T-helper 2 cell treated with Interferon-gamma antibody and Interleukin-4, amounts not matched to agents 100 ng/mL and 5 ng/mL, for 36 hours (primary cell): ENCODE data around the gene NOXA1. TPM values are rescaled to one million over a fixed set of nuclear protein-coding genes. Genes with fewer than 3 reads are reported as not detected.

Experiments
- intact Hi-C: fragments of 100-400 bp; cut with micrococcal nuclease; formaldehyde crosslinking; loops from one replicate; pipeline ENCODE4 v1.15.1; 2023
- total RNA-seq: library from RNA; stranded (reverse); gene quantifications from 2 replicates; pipeline ENCODE4 v1.2.3, GENCODE V29; 2022

The NOXA1 gene
- total RNA-seq, 1 donor from 2014 or later: 0.98 TPM

DNA sequence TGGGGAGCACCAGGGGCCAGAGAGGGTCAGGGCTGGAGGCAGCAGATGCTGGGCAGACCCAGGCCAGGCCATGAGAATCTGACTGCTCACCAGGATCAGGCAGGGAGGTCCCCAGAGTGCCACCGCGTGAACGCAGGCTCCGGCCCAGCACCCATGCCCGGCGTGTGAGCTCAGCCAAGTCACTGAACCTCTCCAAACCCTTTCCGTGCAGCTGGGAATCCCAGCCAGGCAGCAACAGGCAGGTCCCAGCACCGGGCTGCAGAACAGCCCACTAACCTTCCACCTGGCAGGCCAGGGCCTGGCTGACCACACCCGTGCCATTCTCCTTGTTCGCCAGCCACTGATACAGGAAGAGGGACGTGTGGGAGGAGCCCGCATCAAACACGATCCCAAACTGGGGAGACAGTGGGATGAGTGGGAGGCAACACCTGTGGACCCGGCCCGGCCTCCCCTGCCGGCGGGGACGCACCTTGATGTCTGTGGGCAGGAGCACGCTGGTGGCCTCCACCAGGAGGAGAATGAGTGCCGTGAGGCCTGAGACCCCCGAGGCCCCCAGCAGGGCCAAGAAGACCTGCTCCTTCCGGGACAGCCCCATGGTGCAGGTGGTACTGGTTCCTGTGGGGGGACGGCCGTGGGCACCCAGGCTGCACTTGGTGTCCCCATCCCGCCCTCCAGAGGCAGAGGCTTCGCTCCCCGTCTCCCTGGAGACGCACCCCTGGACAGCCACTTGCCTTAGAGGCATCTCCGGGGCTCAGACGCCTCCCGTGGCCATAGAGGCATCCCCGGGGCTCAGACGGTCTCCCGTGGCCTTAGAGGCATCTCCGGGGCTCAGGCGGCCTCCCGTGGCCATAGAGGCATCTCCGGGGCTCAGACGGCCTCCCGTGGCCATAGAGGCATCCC, 14.7 kb downstream of the NOXA1 start:
- intact Hi-C loops: no loop called here

DNA sequence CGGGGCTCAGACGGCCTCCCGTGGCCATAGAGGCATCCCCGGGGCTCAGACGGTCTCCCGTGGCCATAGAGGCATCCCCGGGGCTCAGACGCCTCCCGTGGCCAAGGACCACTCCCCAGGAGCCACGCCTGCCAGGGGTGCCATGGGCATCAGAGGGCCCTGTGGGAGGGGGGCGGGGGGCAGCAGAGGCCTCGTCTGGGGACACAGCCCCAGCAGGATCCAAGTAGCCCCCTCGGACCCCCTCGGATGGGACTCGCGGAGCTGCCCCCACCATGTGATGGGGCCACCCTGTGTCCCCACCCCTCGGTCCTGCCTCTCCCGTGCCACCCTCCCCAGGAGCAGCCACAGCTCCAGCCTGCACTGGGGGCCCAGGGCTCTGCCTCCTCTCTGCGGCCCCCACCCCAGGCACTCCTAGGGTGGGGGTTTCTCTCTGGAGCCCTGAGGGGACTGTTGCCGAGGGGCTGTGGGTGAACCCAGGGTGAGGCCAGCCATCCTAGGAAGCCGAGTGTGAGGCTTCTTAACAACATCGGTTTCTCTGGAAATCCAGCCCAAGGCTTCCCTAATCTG, 15.5 kb downstream of the NOXA1 start:
- intact Hi-C loops: no loop called here

DNA sequence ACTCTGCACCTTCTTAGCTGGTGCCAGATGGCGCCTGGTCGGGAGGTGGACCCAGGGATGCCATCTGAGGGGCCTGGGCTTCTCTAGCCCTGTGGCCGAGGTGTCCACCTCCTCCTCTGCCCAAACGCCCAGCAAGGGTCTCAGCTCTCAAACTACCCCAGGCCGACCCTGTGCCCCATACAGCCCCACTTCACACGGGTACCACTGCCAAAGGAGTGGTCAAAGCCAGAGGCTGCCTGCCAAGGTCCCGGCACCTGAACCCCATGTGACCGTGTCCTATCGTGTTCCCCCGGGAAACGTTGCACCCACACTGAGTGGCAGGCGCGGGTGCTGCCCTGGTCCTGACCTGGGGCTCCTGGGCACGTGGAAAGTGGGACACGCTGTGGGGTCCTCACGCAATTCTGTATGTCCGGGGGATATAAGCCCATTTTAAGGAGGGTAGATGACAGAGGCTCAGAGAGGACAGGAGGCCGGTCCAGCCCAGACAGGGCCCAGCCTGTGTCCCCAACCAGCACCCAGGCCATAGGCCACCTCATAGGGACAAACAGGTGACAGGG, 16.0 kb downstream of the NOXA1 start:
- intact Hi-C loops: no loop called here

- intact Hi-C loops: no loop called here
Measured at GRCh38 chr9:137441289-137441934, 18.2 kb downstream of the NOXA1 start, which contains the start of gene ENTPD8. TSS of gene ENTPD8 (minus strand) at chr9:137441357. CDS start at chr9:137438285, 3,072 bp downstream.

- intact Hi-C loops: no loop called here
Measured at GRCh38 chr9:137441935-137442321, 18.7 kb downstream of the NOXA1 start.

DNA sequence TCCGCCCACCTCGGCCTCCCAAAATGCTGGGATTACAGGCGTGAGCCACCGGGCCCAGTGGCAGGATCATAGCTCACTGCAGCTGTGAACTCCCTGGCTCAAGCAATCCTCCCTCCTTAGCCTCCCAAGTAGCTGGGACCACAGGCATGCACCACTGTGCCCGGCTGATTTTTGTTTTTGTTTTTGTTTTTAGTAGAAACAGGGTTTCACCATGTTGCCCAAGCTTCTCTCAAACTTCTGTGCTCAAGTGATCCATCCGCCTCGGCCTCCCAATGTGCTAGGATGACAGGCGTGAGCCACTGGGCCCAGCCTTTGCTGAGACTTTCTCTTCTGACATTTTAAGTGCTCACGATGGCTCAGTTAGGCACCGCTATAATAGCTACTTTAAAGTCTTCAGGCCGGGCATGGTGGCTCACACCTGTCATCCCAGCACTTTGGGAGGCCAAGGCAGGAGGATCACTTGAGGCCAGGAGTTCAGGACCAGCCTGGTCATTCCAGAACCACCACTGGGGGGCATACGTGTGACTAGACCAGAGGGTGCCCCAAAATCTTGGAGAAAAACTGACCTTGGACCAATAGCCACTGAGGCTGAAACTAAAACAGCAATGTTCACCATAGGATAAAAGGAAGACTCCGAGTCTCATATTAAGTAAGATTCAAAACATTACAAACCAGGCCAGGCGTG, 21.1 kb downstream of the NOXA1 start:
- intact Hi-C loops: no loop called here

DNA sequence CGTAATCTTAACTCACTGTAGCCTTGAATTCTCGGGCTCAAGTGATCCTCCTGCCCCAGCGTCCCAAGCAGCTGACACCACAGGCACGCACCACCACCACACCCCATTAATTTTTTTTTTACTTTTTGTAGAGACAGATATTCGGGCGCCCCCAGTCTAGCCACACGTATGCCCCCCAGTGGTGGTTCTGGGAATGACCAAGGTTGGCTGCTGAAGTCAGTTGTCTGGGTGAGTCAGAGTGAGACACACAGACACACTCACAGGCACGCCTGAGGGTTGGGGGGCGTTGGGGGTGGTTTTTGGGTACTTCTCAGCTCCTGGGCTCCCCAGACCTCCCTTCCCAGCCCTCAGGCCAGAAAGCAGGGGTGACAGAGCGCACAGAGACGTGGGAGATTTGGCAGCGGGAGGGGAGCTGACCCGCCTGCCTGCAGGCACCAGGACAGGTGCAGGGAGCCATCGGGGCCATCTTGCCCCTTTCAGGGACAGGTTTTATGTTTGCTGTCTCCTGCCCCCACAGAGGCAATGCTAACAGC, 22.1 kb downstream of the NOXA1 start:
- intact Hi-C loops: loop anchor here (1.0 to 5.0 kb wide), 2 partner anchors 22 to 153 kb away; partner anchors contain the start of genes EXD3 and NOXA1

DNA sequence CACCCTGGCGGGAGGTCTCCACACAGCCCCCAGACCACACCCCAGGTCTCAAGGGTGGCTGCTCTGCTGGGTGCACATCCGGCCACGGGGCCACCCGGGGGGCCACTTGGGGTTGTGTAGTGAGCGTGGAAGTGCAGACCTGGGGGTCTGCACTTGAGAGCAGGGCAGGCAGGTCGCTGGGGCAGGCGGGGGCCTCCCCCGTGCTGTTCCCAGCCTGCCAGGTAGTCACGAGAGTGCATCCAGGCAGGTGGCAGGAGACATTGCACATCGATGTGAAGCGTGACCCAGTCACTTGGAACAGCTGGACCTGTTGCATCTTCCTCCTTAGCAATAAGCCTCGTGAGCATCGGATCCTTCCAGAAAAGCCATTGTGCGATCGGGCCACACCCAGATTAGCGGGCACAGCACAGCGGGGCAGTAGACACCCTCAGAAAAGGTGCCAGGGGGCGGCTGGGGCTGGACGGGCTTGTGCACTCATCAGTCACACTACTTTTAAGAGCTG, 22.8 kb downstream of the NOXA1 start:
- intact Hi-C loops: loop anchor here (1.0 to 5.0 kb wide), 2 partner anchors 23 to 154 kb away; partner anchors contain the start of genes EXD3 and NOXA1

DNA sequence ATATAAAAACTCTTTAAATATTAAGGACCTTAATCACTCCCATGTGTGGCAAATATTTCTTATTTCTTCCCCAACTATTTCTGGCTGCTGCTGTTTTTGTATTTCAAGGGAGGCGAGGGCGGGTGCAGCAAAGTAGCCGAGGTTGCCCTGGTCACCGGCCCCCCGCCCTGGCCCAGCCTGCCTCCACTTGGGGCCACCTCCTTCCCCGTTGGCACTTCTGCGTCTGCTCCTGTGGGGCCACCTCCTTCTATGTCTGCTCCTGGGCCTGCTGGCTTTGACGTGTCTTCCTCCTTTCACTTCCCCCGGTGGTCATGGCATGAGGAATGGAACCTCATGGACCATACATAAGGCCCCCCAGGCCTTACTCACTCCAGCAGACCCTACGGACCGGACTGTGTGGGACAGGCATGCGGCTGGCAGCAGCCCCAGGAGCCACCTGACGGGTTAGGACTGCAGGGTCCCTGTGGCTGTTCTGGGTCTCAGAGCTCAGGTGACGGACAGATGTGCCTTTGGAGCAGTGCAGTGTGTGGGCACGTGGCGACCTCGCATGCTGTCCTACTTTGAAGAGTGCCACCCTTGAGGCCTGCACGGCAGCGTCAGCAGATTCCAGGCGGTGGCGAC, 23.8 kb downstream of the NOXA1 start:
- intact Hi-C loops: loop anchor here (5.0 kb wide), 1 partner anchor 155 kb away; no protein-coding TSS in a partner anchor

DNA sequence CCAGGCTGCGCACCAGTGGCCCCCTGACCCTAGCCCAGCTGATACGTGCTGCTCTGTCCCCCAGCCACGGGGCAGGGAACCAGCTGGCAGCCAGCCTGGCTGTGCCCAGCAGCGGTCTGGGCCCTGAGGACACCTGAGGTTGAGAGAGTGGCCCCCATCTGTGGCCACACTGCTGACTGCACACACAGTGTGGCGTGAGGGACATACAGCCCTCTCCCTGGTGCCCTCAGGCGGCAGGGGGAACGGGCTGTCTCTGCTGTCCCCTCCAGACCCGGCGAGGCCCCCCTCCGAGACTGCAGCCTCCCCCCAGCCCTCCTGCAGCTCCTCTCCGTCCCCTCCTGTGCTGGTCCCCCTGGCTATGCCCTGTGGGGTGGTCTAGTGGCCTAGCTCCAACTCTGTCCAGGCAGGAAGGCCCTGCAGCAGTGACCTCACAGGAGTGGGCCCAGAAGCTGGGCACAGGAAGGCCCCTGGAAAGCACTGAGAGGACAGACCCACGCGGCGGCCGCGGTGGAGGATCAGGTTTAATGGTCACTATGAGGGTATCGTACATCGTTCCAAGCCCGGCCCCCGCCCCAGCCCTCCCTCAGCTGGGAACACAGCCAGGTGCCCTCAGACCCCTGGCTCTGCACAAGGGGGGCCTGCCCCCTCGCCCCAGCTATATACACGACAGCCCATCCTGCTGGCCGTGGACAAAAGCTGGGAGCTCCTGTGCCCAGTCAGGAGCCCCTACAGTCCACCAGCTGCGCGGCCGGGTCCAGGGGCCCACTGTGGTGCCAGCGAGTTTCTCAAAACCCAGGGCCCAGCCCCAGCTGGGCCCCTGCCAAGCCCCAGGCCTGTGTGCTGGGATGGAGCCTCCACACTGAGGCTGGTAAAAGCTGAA, 24.8 kb downstream of the NOXA1 start:
- intact Hi-C loops: loop anchor here (5.0 kb wide), 1 partner anchor 156 kb away; no protein-coding TSS in a partner anchor

DNA sequence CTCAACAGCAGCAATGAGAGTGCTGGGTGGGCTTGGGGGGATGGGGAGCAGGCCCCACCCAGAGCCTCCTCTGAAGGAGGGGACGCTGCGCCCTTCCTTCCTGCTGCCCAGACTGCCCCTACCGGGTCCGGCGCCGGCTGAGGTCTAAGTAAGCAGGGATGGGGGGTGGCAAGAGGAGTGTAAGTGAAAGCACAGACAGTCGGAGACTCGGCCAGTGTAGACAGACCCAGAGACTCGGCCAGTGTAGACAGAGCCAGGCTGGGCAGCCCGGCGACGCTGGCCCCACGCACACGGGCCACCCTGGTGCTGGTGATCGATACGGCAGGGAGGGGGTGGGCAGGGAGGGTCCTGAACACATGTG, 25.4 kb downstream of the NOXA1 start:
- intact Hi-C loops: loop anchor here (5.0 kb wide), 1 partner anchor 156 kb away; no protein-coding TSS in a partner anchor

DNA sequence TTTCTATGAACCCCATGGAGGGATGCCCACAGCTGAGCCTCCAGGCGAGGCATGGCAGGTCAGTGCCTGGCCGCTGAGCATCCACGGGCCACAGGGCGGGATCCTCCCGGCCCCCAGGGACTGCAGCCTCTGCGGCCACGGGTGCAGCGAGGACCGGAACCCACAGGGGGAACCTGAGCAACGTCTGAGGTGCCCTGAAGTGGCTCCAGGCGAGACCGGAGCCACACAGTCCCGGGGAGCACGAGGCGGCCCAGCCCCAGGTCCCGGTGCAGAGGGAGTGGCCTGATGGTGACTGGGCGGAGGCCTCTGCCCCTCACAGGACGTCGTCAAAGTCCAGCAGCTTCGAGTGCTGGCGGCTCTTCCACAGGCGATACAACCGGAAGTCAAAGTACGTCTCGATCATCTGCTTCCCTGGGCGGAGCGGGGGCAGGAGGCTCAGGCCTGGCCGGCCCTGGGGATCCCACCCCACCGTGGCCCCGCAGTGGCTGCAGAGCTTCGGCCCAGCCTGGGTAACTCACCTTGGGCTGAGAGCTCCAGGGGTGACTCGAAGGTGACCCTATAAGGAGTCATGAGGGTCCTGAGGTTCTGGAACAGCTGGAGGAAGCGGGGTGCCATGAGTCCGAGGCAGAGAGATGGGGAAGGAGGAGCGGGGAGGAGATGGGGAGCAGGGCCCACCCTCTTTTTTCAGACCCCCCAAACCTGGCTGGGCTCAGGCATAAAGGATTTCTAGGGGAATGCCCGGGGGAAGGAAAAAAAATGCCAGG, 26.1 kb downstream of the NOXA1 start:
- intact Hi-C loops: loop anchor here (5.0 kb wide), 1 partner anchor 157 kb away; no protein-coding TSS in a partner anchor

DNA sequence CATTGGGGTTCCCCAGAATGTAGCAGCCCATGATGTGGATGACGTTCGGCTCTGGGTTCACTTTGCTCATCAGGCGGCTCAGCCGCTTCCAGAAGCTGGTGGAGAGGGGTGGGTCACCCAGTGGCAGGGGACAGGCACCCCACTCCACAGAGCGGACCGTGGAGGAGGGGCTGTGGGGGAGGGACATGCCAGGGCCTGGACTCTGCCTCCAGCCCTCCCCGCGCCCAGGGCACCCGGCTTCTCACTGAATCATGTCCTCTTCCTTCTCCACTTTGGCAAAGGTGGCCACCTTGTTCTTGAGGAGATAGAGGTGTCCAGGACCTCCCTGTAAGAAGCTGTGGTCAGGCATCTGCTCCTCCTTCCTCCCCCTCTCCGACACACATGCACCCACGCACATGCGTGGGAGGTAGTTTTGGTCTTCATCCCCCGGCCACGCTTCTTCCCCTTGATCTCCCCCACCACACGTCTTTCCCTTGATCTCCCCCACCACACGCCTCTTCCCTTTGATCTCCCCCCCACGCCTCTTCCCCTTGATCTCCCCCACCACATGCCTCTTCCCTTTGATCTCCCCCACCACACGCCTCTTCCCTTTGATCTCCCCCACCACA, 26.8 kb downstream of the NOXA1 start:
- intact Hi-C loops: loop anchor here (5.0 kb wide), 2 partner anchors 158 to 658 kb away; partner anchors contain the start of gene TMEM141

DNA sequence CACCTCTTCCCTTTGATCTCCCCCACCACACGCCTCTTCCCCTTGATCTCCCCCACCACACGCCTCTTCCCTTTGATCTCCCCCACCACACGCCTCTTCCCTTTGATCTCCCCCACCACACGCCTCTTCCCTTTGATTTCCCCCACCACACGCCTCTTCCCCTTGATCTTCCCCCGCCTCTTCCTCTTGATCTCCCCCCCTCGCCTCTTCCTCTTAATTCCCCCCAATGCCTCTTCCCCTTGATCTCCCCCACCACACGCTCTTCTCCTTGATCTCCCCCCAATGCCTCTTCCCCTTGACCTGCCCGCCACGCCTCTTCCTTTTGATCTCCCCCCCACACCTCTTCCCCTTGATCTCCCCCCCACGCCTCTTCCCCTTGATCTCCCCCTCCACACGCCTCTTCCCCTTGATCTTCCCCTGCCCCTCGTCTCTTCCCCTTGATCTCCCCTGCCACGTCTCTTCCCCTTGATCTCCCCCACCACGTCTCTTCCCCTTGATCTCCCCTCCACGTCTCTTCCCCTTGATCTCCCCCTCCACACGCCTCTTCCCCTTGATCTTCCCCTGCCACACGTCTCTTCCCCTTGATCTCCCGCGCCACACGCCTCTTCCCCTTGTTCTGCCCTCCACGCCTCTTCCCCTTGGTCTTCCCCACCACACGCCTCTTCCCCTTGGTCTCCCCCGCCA, 27.5 kb downstream of the NOXA1 start:
- intact Hi-C loops: loop anchor here (5.0 kb wide), 1 partner anchor 658 kb away; the partner anchor contains the start of gene TMEM141

DNA sequence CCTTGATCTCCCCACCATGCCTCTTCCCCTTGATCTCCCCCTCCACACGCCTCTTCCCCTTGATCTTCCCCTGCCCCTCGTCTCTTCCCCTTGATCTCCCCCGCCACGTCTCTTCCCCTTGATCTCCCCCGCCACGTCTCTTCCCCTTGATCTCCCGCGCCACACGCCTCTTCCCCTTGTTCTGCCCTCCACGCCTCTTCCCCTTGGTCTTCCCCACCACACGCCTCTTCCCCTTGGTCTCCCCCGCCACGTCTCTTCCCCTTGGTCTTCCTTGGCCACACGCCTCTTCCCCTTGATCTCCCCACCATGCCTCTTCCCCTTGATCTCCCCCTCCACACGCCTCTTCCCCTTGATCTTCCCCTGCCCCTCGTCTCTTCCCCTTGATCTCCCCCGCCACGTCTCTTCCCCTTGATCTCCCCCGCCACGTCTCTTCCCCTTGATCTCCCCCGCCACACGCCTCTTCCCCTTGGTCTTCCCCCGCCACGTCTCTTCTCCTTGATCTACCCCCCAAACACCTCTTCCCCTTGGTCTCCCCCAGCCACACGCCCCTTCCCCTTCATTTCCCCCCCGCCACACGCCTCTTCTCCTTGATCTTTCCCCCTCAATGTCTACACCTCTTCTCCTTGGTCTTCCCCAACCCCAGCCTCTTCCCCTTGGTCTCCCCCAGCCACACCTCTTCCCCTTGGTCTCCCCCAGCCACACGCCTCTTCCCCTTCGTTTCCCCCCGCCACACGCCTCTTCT, 28.2 kb downstream of the NOXA1 start:
- intact Hi-C loops: loop anchor here (5.0 kb wide), 1 partner anchor 659 kb away; the partner anchor contains the start of gene TMEM141
